Epithelial cell of proximal tubule (primary cell): ENCODE results near the gene RGR. TPM values are rescaled to one million over a fixed set of nuclear protein-coding genes. Genes with fewer than 3 reads are reported as not detected.

Experiments
- DNase-seq: peaks from one replicate; pipeline ENCODE4 v3.0.0-alpha.2; 2011; ENCODE audit warnings: low read depth
- H3K4me3 ChIP-seq: 2 replicates; pipeline ENCODE4 v1.5.1; 2011; ENCODE audit warnings: low read depth, mild to moderate bottlenecking, low read length
- total RNA-seq: library from RNA; depleted of rRNA; stranded (reverse); fragments of >200 nt; gene quantifications from 2 replicates; pipeline ENCODE4 v1.2.3, GENCODE V29; 2015
- TF ChIP-seq, protein P1 (sequence below): conservative IDR thresholded peaks from 2 replicates; pipeline ENCODE4 v1.5.1; 2012; ENCODE audit warnings: low read depth, mild to moderate bottlenecking, low read length

RGR gene
- total RNA-seq, 1 donor from 2014 or later = not detected

DNA sequence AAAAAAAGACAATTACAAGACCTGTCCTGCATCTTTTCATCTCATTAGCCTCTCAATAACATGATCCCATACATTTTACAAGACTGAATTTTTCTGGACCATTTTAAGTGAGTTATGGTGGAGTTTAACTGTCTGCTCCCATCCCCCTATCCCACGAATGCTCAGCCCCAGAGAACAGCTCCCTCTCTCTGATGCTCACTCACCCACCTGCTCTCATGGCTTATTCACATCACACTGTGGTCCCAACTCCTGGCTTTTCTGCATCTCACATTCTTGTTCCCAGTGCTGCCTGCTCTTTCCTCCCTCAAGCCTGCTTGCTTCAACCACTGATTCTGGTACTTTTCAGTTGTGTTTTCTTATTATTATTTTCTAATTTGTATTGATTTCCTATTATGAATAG, 63.2 kb downstream of the RGR start:
- TF ChIP-seq, protein P1, sequence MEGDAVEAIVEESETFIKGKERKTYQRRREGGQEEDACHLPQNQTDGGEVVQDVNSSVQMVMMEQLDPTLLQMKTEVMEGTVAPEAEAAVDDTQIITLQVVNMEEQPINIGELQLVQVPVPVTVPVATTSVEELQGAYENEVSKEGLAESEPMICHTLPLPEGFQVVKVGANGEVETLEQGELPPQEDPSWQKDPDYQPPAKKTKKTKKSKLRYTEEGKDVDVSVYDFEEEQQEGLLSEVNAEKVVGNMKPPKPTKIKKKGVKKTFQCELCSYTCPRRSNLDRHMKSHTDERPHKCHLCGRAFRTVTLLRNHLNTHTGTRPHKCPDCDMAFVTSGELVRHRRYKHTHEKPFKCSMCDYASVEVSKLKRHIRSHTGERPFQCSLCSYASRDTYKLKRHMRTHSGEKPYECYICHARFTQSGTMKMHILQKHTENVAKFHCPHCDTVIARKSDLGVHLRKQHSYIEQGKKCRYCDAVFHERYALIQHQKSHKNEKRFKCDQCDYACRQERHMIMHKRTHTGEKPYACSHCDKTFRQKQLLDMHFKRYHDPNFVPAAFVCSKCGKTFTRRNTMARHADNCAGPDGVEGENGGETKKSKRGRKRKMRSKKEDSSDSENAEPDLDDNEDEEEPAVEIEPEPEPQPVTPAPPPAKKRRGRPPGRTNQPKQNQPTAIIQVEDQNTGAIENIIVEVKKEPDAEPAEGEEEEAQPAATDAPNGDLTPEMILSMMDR = no peak
- H3K4me3 ChIP-seq = no peak overlapping the region
- no peak for DNase-seq

DNA sequence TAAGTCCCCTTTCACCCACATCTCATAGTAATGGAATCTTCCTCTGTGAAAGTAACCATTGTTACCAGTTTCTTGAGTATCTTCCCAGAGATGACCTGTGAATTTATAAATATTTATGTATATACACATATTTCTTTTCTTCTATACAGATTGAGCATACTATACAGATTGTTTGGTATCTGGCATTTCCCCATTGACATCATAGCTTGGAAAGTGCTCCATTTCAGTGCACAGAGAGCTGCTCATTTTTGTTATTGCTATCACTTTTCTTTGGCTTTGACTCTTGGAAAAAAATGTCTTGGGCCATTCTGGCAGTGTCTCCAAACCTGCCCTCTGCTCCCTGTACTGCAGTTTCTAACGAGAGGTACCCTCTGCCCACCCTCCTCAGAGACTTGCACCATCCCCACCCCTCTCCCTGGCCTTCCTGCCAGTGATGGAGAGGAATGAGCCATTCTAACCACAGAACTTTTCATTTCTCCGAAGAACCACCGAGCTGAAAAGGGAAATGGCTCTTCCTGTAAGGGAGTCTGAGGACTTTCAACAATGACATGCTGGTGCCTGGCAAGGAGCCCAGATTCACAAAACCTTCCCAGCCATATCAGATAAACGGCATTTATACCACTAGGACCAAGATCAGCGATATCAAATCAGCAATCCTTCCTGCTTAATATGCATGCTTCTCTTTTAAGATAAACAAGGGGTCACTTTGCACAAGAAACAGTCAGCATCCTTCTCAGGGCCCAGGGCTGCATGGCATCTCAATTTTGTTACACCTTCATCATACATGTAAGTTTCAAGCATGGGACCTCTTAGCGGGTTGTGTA, 63.8 kb downstream of the RGR start:
- TF ChIP-seq, protein P1 = no peak
- peak overlapping the region; percentile 3 for H3K4me3 ChIP-seq
- DNase-seq = no peak

Other genes starting within 250 kb of the RGR start
- 174 and 187 TPM in 2 replicates for gene GHITM, start 105.5 kb upstream of the RGR start, total RNA-seq
- gene GPR15LG, start 71.3 kb upstream of the RGR start, total RNA-seq = 1.0 TPM in 1 of 2 replicates, not detected in the other
- gene CDHR1, start 50.5 kb upstream of the RGR start, total RNA-seq = 1.1 and 2.5 TPM in 2 replicates
- gene LRIT2, start 19.5 kb upstream of the RGR start, total RNA-seq = not detected in 2 replicates
- gene LRIT1, start 3.5 kb upstream of the RGR start, total RNA-seq = not detected in 2 replicates
- 8.8 and 12.5 TPM in 2 replicates for gene CCSER2, start 83.5 kb downstream of the RGR start, total RNA-seq